ENCODE results near the gene NME9.
"Not testable (repeated sequence)": the region's sequence is repeated elsewhere in the genome, so short reads cannot be mapped to it uniquely, and the experiment has no call there.

GRCh38 chr3:138377212-138377611 is 47.6 kb upstream of the NME9 start:
- not testable (repeated sequence) for TF ChIP-seq CTCF (IDR thresholded peaks at IDR 0.05; ENCODE audit: extremely low read depth in 1 of 2, insufficient read depth in 1 of 2, low read depth in 1 of 2, low read length in 2 of 2); POLR2AphosphoS5 (IDR thresholded peaks at IDR 0.05; ENCODE audit: insufficient read depth, low read depth, low read length); POLR2A (IDR thresholded peaks at IDR 0.05; ENCODE audit: low read depth, low read length)

Data from endothelial cell of umbilical vein (primary cell).